ENCODE results near the gene LPIN1. TPM values are rescaled to one million over a fixed set of nuclear protein-coding genes. Genes with fewer than 3 reads are reported as not detected.

Gene LPIN1
- total and polyA plus RNA-seq, 7 experiments from 2014 or later: 25.5 to 88.1 (median 70.6) TPM

- Mint-ChIP-seq H3K4me1 (peaks cover 10 to 37% (median 19%) of the 10 kb centered on the region in 7 donors), H3K9me3 (no peaks in the 10 kb centered on the region), H3K4me3 (no peak overlapping the region), H3K27me3 (no peaks in the 10 kb centered on the region), H3K27ac (peak overlapping the region in 4 of 9 donors; percentile 38 to 79 (median 63)), H3K36me3 (peaks cover 34 to 76% (median 44%) of the 10 kb centered on the region in 5 donors)
- intact Hi-C loops (cut with micrococcal nuclease): no loop called here
- H3K4me1 ChIP-seq (ENCODE audit: control insufficient read depth in 2 of 2, insufficient read depth in 2 of 2, low read length in 2 of 2): no peaks in the 10 kb centered on the region
- CTCF ChIA-PET: no interaction called here
- no peaks in the 10 kb centered on the region for H3K27me3 ChIP-seq (ENCODE audit: control insufficient read depth in 2 of 2, insufficient read depth in 2 of 2, low read length in 2 of 2)
- POLR2A ChIA-PET: interaction anchor here (0.9 kb wide), 1 partner anchor 12 kb away, joined by 4 read pairs; no protein-coding TSS in a partner anchor
- H3K9me3 ChIP-seq (ENCODE audit: control insufficient read depth in 2 of 3, low read length in 3 of 3): no peaks in the 10 kb centered on the region
- DNase-seq: no peak
- H3K4me3 ChIP-seq (ENCODE audit: low read length): no peak overlapping the region
- H3K27ac ChIP-seq (ENCODE audit: low read depth, low read length): no peak overlapping the region
- ATAC-seq: no peak
- H3K36me3 ChIP-seq (ENCODE audit: control insufficient read depth in 2 of 3, insufficient read depth in 3 of 3, low read length in 3 of 3): peaks cover 24 to 91% (median 25%) of the 10 kb centered on the region in 3 experiments
These were observed 23.1 kb downstream of the LPIN1 start for GRCh38 chr2:11769516-11769915.

GRCh38 chr2:11770531-11771188 is 24.2 kb downstream of the LPIN1 start:
- H3K4me1 ChIP-seq (ENCODE audit: control insufficient read depth in 2 of 2, insufficient read depth in 2 of 2, low read length in 2 of 2): peaks cover 5 to 7% of the 10 kb centered on the region in 2 donors
- intact Hi-C loops (cut with micrococcal nuclease): loop anchor here (10.0 kb wide), 3 partner anchors 186 to 636 kb away; partner anchors contain the start of gene ROCK2 (in 1 of the 2)
- H3K27ac ChIP-seq (ENCODE audit: low read depth, low read length): no peak overlapping the region
- Mint-ChIP-seq H3K27ac (peak overlapping the region in 7 of 9 donors; percentile 2 to 79 (median 48)), H3K4me1 (peaks cover 18 to 43% (median 22%) of the 10 kb centered on the region in 7 donors), H3K36me3 (peaks cover 31 to 71% (median 44%) of the 10 kb centered on the region in 5 donors), H3K9me3 (no peaks in the 10 kb centered on the region), H3K4me3 (no peak overlapping the region), H3K27me3 (no peaks in the 10 kb centered on the region)
- no peak for DNase-seq
- H3K36me3 ChIP-seq (ENCODE audit: control insufficient read depth in 2 of 3, insufficient read depth in 3 of 3, low read length in 3 of 3): peaks cover 20 to 81% (median 23%) of the 10 kb centered on the region in 3 experiments
- no peak overlapping the region for H3K4me3 ChIP-seq (ENCODE audit: low read length)
- H3K9me3 ChIP-seq (ENCODE audit: control insufficient read depth in 2 of 3, low read length in 3 of 3): no peaks in the 10 kb centered on the region
- no peak for ATAC-seq
- H3K27me3 ChIP-seq (ENCODE audit: control insufficient read depth in 2 of 2, insufficient read depth in 2 of 2, low read length in 2 of 2): no peaks in the 10 kb centered on the region
- ChIA-PET CTCF (no interaction called here), POLR2A (interaction anchor here (0.9 kb wide), 1 partner anchor 13 kb away, joined by 4 read pairs; no protein-coding TSS in a partner anchor)

- ATAC-seq (no peak), DNase-seq (no peak)
- no peak overlapping the region for H3K4me3 ChIP-seq (ENCODE audit: low read length)
- no peaks in the 10 kb centered on the region for H3K9me3 ChIP-seq (ENCODE audit: control insufficient read depth in 2 of 3, low read length in 3 of 3)
- peak overlapping the region in 4 of 9 donors; percentile 21 to 51 (median 26) for H3K27ac Mint-ChIP-seq
- POLR2A ChIA-PET: interaction anchor here (0.8 to 0.9 kb wide), 2 partner anchors 26 to 38 kb away, joined by 3 read pairs; partner anchors contain the start of gene LPIN1
- no peak overlapping the region for H3K4me3 Mint-ChIP-seq
- peaks cover 5 to 7% of the 10 kb centered on the region in 2 donors for H3K4me1 ChIP-seq (ENCODE audit: control insufficient read depth in 2 of 2, insufficient read depth in 2 of 2, low read length in 2 of 2)
- CTCF ChIA-PET: interaction anchor here (0.7 kb wide), 1 partner anchor 79 kb away, joined by 3 read pairs; no protein-coding TSS in a partner anchor
- no peaks in the 10 kb centered on the region for H3K27me3 ChIP-seq (ENCODE audit: control insufficient read depth in 2 of 2, insufficient read depth in 2 of 2, low read length in 2 of 2)
- peaks cover 14 to 38% (median 26%) of the 10 kb centered on the region in 7 donors for H3K4me1 Mint-ChIP-seq
- H3K27ac ChIP-seq (ENCODE audit: low read depth, low read length): no peak overlapping the region
- no peaks in the 10 kb centered on the region for H3K9me3 Mint-ChIP-seq
- H3K36me3 ChIP-seq (ENCODE audit: control insufficient read depth in 2 of 3, insufficient read depth in 3 of 3, low read length in 3 of 3): peaks cover 6 to 67% (median 10%) of the 10 kb centered on the region in 3 experiments
- H3K27me3 Mint-ChIP-seq: no peaks in the 10 kb centered on the region
- intact Hi-C loops (cut with micrococcal nuclease): loop anchor here (10.0 kb wide), 3 partner anchors 187 to 637 kb away; partner anchors contain the start of gene ROCK2 (in 1 of the 2)
- peaks cover 25 to 58% (median 31%) of the 10 kb centered on the region in 5 donors for H3K36me3 Mint-ChIP-seq
These were observed 25.7 kb downstream of the LPIN1 start for GRCh38 chr2:11771971-11772615.

GRCh38 chr2:11773111-11773510 is 26.7 kb downstream of the LPIN1 start:
- Mint-ChIP-seq H3K4me3 (no peak overlapping the region), H3K27ac (peak overlapping the region in 7 of 9 donors; percentile 60 to 92 (median 85)), H3K27me3 (no peaks in the 10 kb centered on the region), H3K9me3 (no peaks in the 10 kb centered on the region), H3K4me1 (peaks cover 14 to 48% (median 35%) of the 10 kb centered on the region in 7 donors), H3K36me3 (peaks cover 17 to 55% (median 28%) of the 10 kb centered on the region in 5 donors)
- no peaks in the 10 kb centered on the region for H3K9me3 ChIP-seq (ENCODE audit: control insufficient read depth in 2 of 3, low read length in 3 of 3)
- POLR2A ChIA-PET: interaction anchor here (0.6 to 2.0 kb wide), 2 partner anchors 16 to 26 kb away, joined by 3 to 9 read pairs; partner anchors contain the start of gene LPIN1
- DNase-seq (no peak), ATAC-seq (no peak)
- H3K27ac ChIP-seq (ENCODE audit: low read depth, low read length): no peak overlapping the region
- H3K4me1 ChIP-seq (ENCODE audit: control insufficient read depth in 2 of 2, insufficient read depth in 2 of 2, low read length in 2 of 2): peaks cover 5 to 7% of the 10 kb centered on the region in 2 donors
- peaks cover 6 to 56% (median 10%) of the 10 kb centered on the region in 3 experiments for H3K36me3 ChIP-seq (ENCODE audit: control insufficient read depth in 2 of 3, insufficient read depth in 3 of 3, low read length in 3 of 3)
- intact Hi-C loops (cut with micrococcal nuclease): loop anchor here (10.0 kb wide), 3 partner anchors 188 to 638 kb away; partner anchors contain the start of gene ROCK2 (in 1 of the 2)
- no peak overlapping the region for H3K4me3 ChIP-seq (ENCODE audit: low read length)
- CTCF ChIA-PET: no interaction called here
- no peaks in the 10 kb centered on the region for H3K27me3 ChIP-seq (ENCODE audit: control insufficient read depth in 2 of 2, insufficient read depth in 2 of 2, low read length in 2 of 2)

- peaks cover 13 to 50% (median 24%) of the 10 kb centered on the region in 5 donors for H3K36me3 Mint-ChIP-seq
- Histone ChIP-seq H3K4me3 (ENCODE audit: low read length) (no peak overlapping the region), H3K36me3 (ENCODE audit: control insufficient read depth in 2 of 3, insufficient read depth in 3 of 3, low read length in 3 of 3) (peaks cover 6 to 52% (median 10%) of the 10 kb centered on the region in 3 experiments), H3K27me3 (ENCODE audit: control insufficient read depth in 2 of 2, insufficient read depth in 2 of 2, low read length in 2 of 2) (no peaks in the 10 kb centered on the region), H3K9me3 (ENCODE audit: control insufficient read depth in 2 of 3, low read length in 3 of 3) (no peaks in the 10 kb centered on the region), H3K27ac (ENCODE audit: low read depth, low read length) (peak overlapping the region; percentile 30), H3K4me1 (ENCODE audit: control insufficient read depth in 2 of 2, insufficient read depth in 2 of 2, low read length in 2 of 2) (peaks cover 10 to 11% of the 10 kb centered on the region in 2 donors)
- no peak for ATAC-seq
- DNase-seq: no peak
- H3K27ac Mint-ChIP-seq: peak overlapping the region; percentile 60 to 95 (median 85)
- peaks cover 19 to 52% (median 44%) of the 10 kb centered on the region in 7 donors for H3K4me1 Mint-ChIP-seq
- no peaks in the 10 kb centered on the region for H3K27me3 Mint-ChIP-seq
- intact Hi-C loops (cut with micrococcal nuclease): loop anchor here (10.0 kb wide), 3 partner anchors 189 to 639 kb away; partner anchors contain the start of gene ROCK2 (in 1 of the 2)
- no peaks in the 10 kb centered on the region for H3K9me3 Mint-ChIP-seq
- CTCF ChIA-PET: interaction anchor here (1.1 to 2.1 kb wide), 2 partner anchors 9 to 23 kb away, joined by 4 to 7 read pairs; no protein-coding TSS in a partner anchor
- POLR2A ChIA-PET: interaction anchor here (1.2 to 2.0 kb wide), 4 partner anchors 17 to 31 kb away, joined by 4 to 9 read pairs (median 7); partner anchors contain the start of gene LPIN1
- H3K4me3 Mint-ChIP-seq: peak overlapping the region in 4 of 10 donors; percentile 5 to 78 (median 31)
These were observed 27.5 kb downstream of the LPIN1 start for GRCh38 chr2:11773747-11774525.
